ENCODE results near the gene NOXO1. TPM values are rescaled to one million over a fixed set of nuclear protein-coding genes. Genes with fewer than 3 reads are reported as not detected.

NOXO1 gene
- total and polyA plus RNA-seq, 2 donors (not counting 3 experiments of a cell fraction or from before 2014, with no cell fraction given), result 0.37 to 0.60 TPM

DNA sequence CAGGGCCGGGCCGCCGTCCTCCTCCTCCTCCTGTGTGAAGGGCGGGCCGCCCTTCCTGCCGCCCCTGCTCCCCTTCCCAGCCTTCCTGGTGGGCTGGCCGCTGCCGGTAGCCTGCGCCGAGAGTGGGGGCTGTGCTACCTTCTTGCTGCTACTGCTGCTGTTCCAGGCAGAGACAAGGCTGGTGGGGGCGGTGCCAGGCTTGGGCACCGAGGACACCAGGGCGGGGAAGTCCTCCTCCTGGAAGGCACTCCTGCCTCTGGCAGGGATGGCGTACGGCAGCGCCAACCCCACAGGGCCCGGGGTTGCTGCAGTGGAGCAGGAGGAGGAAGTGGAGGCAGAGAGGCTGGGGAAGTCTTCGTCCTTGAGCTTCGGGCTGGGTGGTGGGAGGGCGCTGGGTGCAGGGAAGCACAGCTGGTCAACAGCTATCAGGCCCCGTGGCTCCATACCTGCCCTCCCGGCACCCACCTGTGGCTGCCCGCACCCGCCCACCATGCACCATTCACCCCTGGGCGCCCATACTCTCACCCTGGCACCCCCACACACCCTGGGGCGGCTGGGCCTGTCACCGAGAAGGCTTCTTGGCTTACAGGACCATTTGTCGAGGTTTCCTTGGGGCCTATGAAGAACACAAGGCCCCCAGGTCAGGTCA lies 18.7 kb upstream of the NOXO1 start:
- Histone ChIP-seq H2AFZ (ENCODE audit: low read depth, low read length) (no peak overlapping the region), H3K9me1 (replicated peaks; ENCODE audit: control insufficient read depth, extremely low read depth, insufficient read depth, low read length) (no peaks in the 10 kb centered on the region), H3K4me3 (replicated peaks in 1 of 3; ENCODE audit: insufficient read depth in 1 of 3, low read depth in 1 of 3, low read length in 3 of 3) (no peak overlapping the region), H3K4me2 (ENCODE audit: insufficient read depth, low read length) (no peak overlapping the region), H3K27me3 (ENCODE audit: control insufficient read depth in 2 of 2, insufficient read depth in 2 of 2, low read length in 2 of 2) (no peaks in the 10 kb centered on the region), H3K9me3 (replicated peaks; ENCODE audit: control insufficient read depth, insufficient read depth, low read length) (no peaks in the 10 kb centered on the region), H3K4me1 (ENCODE audit: control insufficient read depth, extremely low read depth, insufficient read depth, low read length) (peaks cover 8% of the 10 kb centered on the region), H3K79me2 (ENCODE audit: control insufficient read depth, insufficient read depth, low read length) (peaks cover 24% of the 10 kb centered on the region), H3K9ac (replicated peaks; ENCODE audit: extremely low read depth, insufficient read depth, low read length) (no peak overlapping the region), H3K36me3 (ENCODE audit: control insufficient read depth in 2 of 2, extremely low read depth in 1 of 2, insufficient read depth in 2 of 2, low read length in 2 of 2) (peaks cover 0 to 53% of the 10 kb centered on the region in 2 experiments), H3K27ac (ENCODE audit: insufficient read depth, low read depth, low read length) (no peak overlapping the region), H4K20me1 (replicated peaks; ENCODE audit: control insufficient read depth, extremely low read depth, insufficient read depth, low read length) (no peaks in the 10 kb centered on the region)
- no peak for DNase-seq (ENCODE audit: low read depth, low spot score)
- intact Hi-C loops (cut with micrococcal nuclease) (no loop called here), dilution Hi-C loops (cut with MboI; ENCODE audit: extremely low pct_ligation_motif_present, low sequenced_read_pairs) (no loop called here)
- TF ChIP-seq GATA2 (IDR thresholded peaks at IDR 0.05; ENCODE audit: insufficient read depth, insufficient read length, low read depth, low read length), result no peak
- TF ChIP-seq FOS (IDR thresholded peaks at IDR 0.05; ENCODE audit: borderline replicate concordance, insufficient read depth, low read length), result no peak
- no peak for TF ChIP-seq EZH2 (IDR thresholded peaks at IDR 0.05; ENCODE audit: borderline replicate concordance, low read depth, low read length, severe bottlenecking)
- TF ChIP-seq, protein P1, sequence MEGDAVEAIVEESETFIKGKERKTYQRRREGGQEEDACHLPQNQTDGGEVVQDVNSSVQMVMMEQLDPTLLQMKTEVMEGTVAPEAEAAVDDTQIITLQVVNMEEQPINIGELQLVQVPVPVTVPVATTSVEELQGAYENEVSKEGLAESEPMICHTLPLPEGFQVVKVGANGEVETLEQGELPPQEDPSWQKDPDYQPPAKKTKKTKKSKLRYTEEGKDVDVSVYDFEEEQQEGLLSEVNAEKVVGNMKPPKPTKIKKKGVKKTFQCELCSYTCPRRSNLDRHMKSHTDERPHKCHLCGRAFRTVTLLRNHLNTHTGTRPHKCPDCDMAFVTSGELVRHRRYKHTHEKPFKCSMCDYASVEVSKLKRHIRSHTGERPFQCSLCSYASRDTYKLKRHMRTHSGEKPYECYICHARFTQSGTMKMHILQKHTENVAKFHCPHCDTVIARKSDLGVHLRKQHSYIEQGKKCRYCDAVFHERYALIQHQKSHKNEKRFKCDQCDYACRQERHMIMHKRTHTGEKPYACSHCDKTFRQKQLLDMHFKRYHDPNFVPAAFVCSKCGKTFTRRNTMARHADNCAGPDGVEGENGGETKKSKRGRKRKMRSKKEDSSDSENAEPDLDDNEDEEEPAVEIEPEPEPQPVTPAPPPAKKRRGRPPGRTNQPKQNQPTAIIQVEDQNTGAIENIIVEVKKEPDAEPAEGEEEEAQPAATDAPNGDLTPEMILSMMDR (IDR thresholded peaks at IDR 0.05; ENCODE audit: extremely low read depth in 1 of 2, insufficient read depth in 1 of 2, low read depth in 1 of 2, low read length in 2 of 2), result no peak
- TF ChIP-seq POLR2AphosphoS5 (IDR thresholded peaks at IDR 0.05; ENCODE audit: insufficient read depth, low read depth, low read length), result no peak
- TF ChIP-seq JUN (IDR thresholded peaks at IDR 0.05; ENCODE audit: borderline replicate concordance, insufficient read depth, insufficient read length, low read depth), result no peak
- no peak for TF ChIP-seq POLR2A (IDR thresholded peaks at IDR 0.05; ENCODE audit: low read depth, low read length)
- TF ChIP-seq MYC (IDR thresholded peaks at IDR 0.05; ENCODE audit: low read depth, low read length), result no peak
- TF ChIP-seq MAX (IDR thresholded peaks at IDR 0.05; ENCODE audit: insufficient read depth, insufficient read length), result no peak
- CTCF ChIA-PET, result interaction anchor here (1.9 kb wide), 1 partner anchor 141 kb away, joined by 12 read pairs; no protein-coding TSS in a partner anchor
- BruUV-seq (replicated peaks), result no TSS peak
- FAIRE-seq, result no peak
- POLR2A ChIA-PET, result interaction anchor here (0.6 kb wide), 1 partner anchor 21 kb away, joined by 8 read pairs; no protein-coding TSS in a partner anchor

All from endothelial cell of umbilical vein (primary cell).